CD4-positive, alpha-beta T cell (primary cell): ENCODE measurements around the gene MAPK7. TPM values are rescaled to one million over a fixed set of nuclear protein-coding genes. Genes with fewer than 3 reads are reported as not detected.

Experiments used
- ATAC-seq: fragments of 200-7000 bp; cut with Tn5 transposase; one replicate; pipeline ENCODE4 v1.10.0; 2022; ENCODE audit warnings: mild to moderate bottlenecking; ENCODE audit not compliant: poor library complexity
- CTCF ChIA-PET: fragments of 350-600 bp; sonication (Branson Sonifier 250); formaldehyde crosslinking; loops from one replicate; lab custom pipeline; 2021; ENCODE audit warnings: antibody characterized with exemption, inconsistent platforms; lab: Charles Lee
- POLR2A ChIA-PET: fragments of 350-600 bp; sonication (Branson Sonifier 250); formaldehyde crosslinking; loops from one replicate; lab custom pipeline; 2021; ENCODE audit warnings: antibody characterized with exemption, inconsistent platforms; lab: Charles Lee
- DNase-seq, 14 experiments: peaks; one replicate each; pipeline ENCODE4 v3.0.0-alpha.2; 2013 to 2020; ENCODE audit warnings: mixed read lengths in 2 of 14
- H3K27ac ChIP-seq, 2 donors: one replicate each; pipeline versions ENCODE4 v1.5.1 to v1.7.0; 2013; ENCODE audit warnings: low read length in 2 of 2, low read depth in 1 of 2, mild to moderate bottlenecking in 1 of 2
- H3K27me3 ChIP-seq, 2 experiments: 1 replicate in 1 of 2; 2 replicates in 1 of 2; pipeline versions ENCODE4 v1.6.1 to v1.7.0; 2013; ENCODE audit warnings: low read length in 2 of 2, control low read depth in 1 of 2, mild to moderate bottlenecking in 1 of 2, moderate library complexity in 1 of 2; ENCODE audit not compliant: insufficient read depth in 2 of 2, control insufficient read depth in 1 of 2
- H3K36me3 ChIP-seq: one replicate; pipeline ENCODE4 v1.6.1; 2013; ENCODE audit warnings: low read length, control low read depth; ENCODE audit not compliant: insufficient read depth
- H3K4me1 ChIP-seq: one replicate; pipeline ENCODE4 v1.6.1; 2013; ENCODE audit warnings: low read length, control low read depth; ENCODE audit not compliant: insufficient read depth
- H3K4me3 ChIP-seq: one replicate; pipeline ENCODE4 v1.5.1; 2013; ENCODE audit warnings: mild to moderate bottlenecking, low read length, moderate library complexity
- H3K9me3 ChIP-seq, 2 experiments: 1 replicate in 1 of 2; 2 replicates in 1 of 2; pipeline versions ENCODE4 v1.6.1 to v1.7.0; 2013; ENCODE audit warnings: low read length in 2 of 2, mild to moderate bottlenecking in 2 of 2, control low read depth in 1 of 2, moderate library complexity in 1 of 2; ENCODE audit not compliant: control insufficient read depth in 1 of 2, insufficient read depth in 1 of 2
- H3K27ac Mint-ChIP-seq: one replicate; pipeline ENCODE4 v1.8.0; 2020; ENCODE audit warnings: mixed read lengths
- H3K27me3 Mint-ChIP-seq: one replicate; pipeline ENCODE4 v1.8.0; 2021; ENCODE audit warnings: mixed read lengths
- H3K36me3 Mint-ChIP-seq: one replicate; pipeline ENCODE4 v1.8.0; 2021; ENCODE audit warnings: low read depth, mixed read lengths
- H3K4me1 Mint-ChIP-seq: one replicate; pipeline ENCODE4 v1.8.0; 2021; ENCODE audit warnings: low read depth, mixed read lengths
- H3K4me3 Mint-ChIP-seq: one replicate; pipeline ENCODE4 v1.8.0; 2020; ENCODE audit warnings: mild to moderate bottlenecking, mixed read lengths
- H3K9me3 Mint-ChIP-seq: one replicate; pipeline ENCODE4 v1.8.0; 2020; ENCODE audit warnings: mixed read lengths
- CTCF ChIP-seq: fragments of 200-600 bp; IDR thresholded peaks from one replicate; pipeline ENCODE4 v1.8.0; 2022; ENCODE audit warnings: antibody characterized with exemption, mild to moderate bottlenecking
- intact Hi-C, 2 experiments: fragments of 100-400 bp; cut with DNase I in 1 of 2; cut with micrococcal nuclease in 1 of 2; formaldehyde crosslinking; loops; one replicate each; pipeline versions ENCODE4 v1.15.1 to v1.9.0; 2023 to 2025; cut with DNase I, micrococcal nuclease
- total RNA-seq, 174 experiments: library from RNA in 2 of 174; stranded (reverse) in 2 of 174; gene quantifications; one replicate each; pipeline ENCODE4 v1.2.3 and lab custom pipeline; 2021 to 2026

The MAPK7 gene
- total RNA-seq, 2 experiments from 2014 or later, result 15.2 to 17.3 TPM

GRCh38 chr17:19369846-19370492 is 8.3 kb upstream of the MAPK7 start:
- DNase-seq (peak in 8 of 14 experiments; percentile 7 to 85 (median 32)), ATAC-seq (peak; percentile 83)
- Mint-ChIP-seq H3K4me3 (peak overlapping the region; percentile 45), H3K27ac (peak overlapping the region; percentile 81), H3K4me1 (peaks cover 35% of the 10 kb centered on the region), H3K36me3 (no peaks in the 10 kb centered on the region), H3K27me3 (no peaks in the 10 kb centered on the region), H3K9me3 (no peaks in the 10 kb centered on the region)
- no peaks in the 10 kb centered on the region for H3K36me3 ChIP-seq
- H3K4me3 ChIP-seq, result peak overlapping the region; percentile 4
- intact Hi-C loops, result loop anchor here in 1 of 2 experiments (10.0 kb wide), 1 partner anchor 365 kb away; the partner anchor contains the start of gene FAM83G
- H3K27me3 ChIP-seq, result no peaks in the 10 kb centered on the region
- no peak for TF ChIP-seq CTCF
- peaks cover 52% of the 10 kb centered on the region for H3K4me1 ChIP-seq
- H3K9me3 ChIP-seq, result peaks cover 0 to 4% of the 10 kb centered on the region in 2 experiments
- POLR2A ChIA-PET, result interaction anchor here (0.7 to 2.9 kb wide), 2 partner anchors 8 to 55 kb away, joined by 3 to 17 read pairs; partner anchors contain the start of gene MAPK7
- CTCF ChIA-PET, result interaction anchor here (0.9 kb wide), 1 partner anchor 409 kb away, joined by 3 read pairs; no protein-coding TSS in a partner anchor
- peak overlapping the region; percentile 7 to 66 for H3K27ac ChIP-seq

GRCh38 chr17:19370493-19370960 is 7.8 kb upstream of the MAPK7 start:
- no peak for TF ChIP-seq CTCF
- Mint-ChIP-seq H3K27me3 (no peaks in the 10 kb centered on the region), H3K4me1 (peaks cover 35% of the 10 kb centered on the region), H3K27ac (peak overlapping the region; percentile 81), H3K9me3 (no peaks in the 10 kb centered on the region), H3K4me3 (peak overlapping the region; percentile 45), H3K36me3 (no peaks in the 10 kb centered on the region)
- Histone ChIP-seq H3K4me3 (peak overlapping the region; percentile 4), H3K36me3 (no peaks in the 10 kb centered on the region), H3K4me1 (peaks cover 52% of the 10 kb centered on the region), H3K27me3 (no peaks in the 10 kb centered on the region), H3K9me3 (peaks cover 0 to 4% of the 10 kb centered on the region in 2 experiments), H3K27ac (peak overlapping the region; percentile 7 to 66)
- POLR2A ChIA-PET, result interaction anchor here (2.9 kb wide), 1 partner anchor 7 kb away, joined by 17 read pairs; the partner anchor contains the start of gene MAPK7
- ATAC-seq (peak; percentile 28), DNase-seq (peak in 2 of 14 experiments; percentile 36 to 63)
- CTCF ChIA-PET, result interaction anchor here (0.9 kb wide), 1 partner anchor 409 kb away, joined by 3 read pairs; no protein-coding TSS in a partner anchor
- intact Hi-C loops, result no loop called here

DNA sequence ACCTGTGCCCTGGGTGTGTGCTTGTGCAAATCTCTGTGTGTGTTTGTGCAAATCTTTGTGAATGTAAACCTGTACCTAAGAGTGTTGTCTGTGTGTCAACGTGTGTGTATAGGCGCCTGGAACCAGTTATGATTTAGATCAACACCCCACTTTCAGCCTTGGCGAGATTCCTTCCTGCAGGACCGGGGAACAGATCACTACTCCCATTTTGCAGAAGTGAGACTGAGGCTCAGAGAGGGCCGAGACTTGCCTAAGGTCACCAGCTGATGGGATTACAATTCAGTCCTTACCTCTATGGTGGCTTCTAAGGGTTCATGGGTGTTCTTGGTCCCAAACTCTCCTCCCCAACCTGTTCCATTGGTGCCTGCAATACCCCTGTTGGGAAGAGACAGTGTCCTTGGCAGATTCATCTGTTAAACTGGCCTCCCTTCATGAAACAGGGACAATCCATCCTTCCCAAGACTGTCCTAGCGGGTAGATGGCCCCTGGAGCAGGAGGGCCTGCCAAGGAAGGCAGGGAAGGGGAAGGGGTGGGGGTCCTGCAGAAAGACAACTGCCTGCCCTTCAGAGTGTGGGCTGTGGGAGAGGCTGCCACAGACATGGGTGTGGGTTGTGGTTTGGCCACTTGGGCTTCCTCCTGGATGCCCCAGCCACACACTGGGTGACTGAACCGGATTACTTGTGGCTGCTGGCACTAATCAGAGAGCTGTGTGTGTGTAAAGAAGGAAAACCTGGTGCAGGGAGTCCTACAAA is 6.9 kb upstream of the MAPK7 start:
- H3K36me3 ChIP-seq, result no peaks in the 10 kb centered on the region
- H3K9me3 ChIP-seq, result no peaks in the 10 kb centered on the region
- no peaks in the 10 kb centered on the region for H3K27me3 ChIP-seq
- H3K4me1 Mint-ChIP-seq, result peaks cover 35% of the 10 kb centered on the region
- peak overlapping the region; percentile 27 for H3K4me3 Mint-ChIP-seq
- peak overlapping the region in 1 of 2 donors; percentile 66 for H3K27ac ChIP-seq
- H3K36me3 Mint-ChIP-seq, result no peaks in the 10 kb centered on the region
- H3K9me3 Mint-ChIP-seq, result no peaks in the 10 kb centered on the region
- H3K4me1 ChIP-seq, result peaks cover 56% of the 10 kb centered on the region
- no peak for TF ChIP-seq CTCF
- POLR2A ChIA-PET, result no interaction called here
- H3K27ac Mint-ChIP-seq, result peak overlapping the region; percentile 74
- CTCF ChIA-PET, result interaction anchor here (1.9 kb wide), 1 partner anchor 8 kb away, joined by 5 read pairs; the partner anchor contains the start of gene B9D1
- DNase-seq (peak in 2 of 14 experiments; percentile 32 to 45), ATAC-seq (no peak)
- intact Hi-C loops, result no loop called here
- no peaks in the 10 kb centered on the region for H3K27me3 Mint-ChIP-seq
- H3K4me3 ChIP-seq, result no peak overlapping the region
